Mesothelial cell of epicardium (in vitro differentiated cells): ENCODE measurements around the gene FLNB. TPM values are rescaled to one million over a fixed set of nuclear protein-coding genes. Genes with fewer than 3 reads are reported as not detected.

Experiments used
- DNase-seq, 2 experiments: peaks; one replicate each; pipeline ENCODE4 v3.0.0; 2021; ENCODE audit warnings: low spot score in 2 of 2; ENCODE audit not compliant: unreplicated experiment in 2 of 2
- H3K27ac Mint-ChIP-seq: 2 replicates; pipeline ENCODE4 v1.8.0; 2021; ENCODE audit warnings: mixed read lengths
- H3K27me3 Mint-ChIP-seq: 2 replicates; pipeline ENCODE4 v1.8.0; 2021; ENCODE audit warnings: low read depth, mixed read lengths
- H3K36me3 Mint-ChIP-seq: 2 replicates; pipeline ENCODE4 v1.8.0; 2021; ENCODE audit warnings: mixed read lengths
- H3K4me1 Mint-ChIP-seq: 2 replicates; pipeline ENCODE4 v1.8.0; 2021; ENCODE audit warnings: mixed read lengths
- H3K4me3 Mint-ChIP-seq: 2 replicates; pipeline ENCODE4 v1.8.0; 2021; ENCODE audit warnings: mild to moderate bottlenecking, moderate library complexity, mixed read lengths
- H3K9me3 Mint-ChIP-seq: 2 replicates; pipeline ENCODE4 v1.8.0; 2021; ENCODE audit warnings: mixed read lengths
- total RNA-seq: library from RNA; stranded (reverse); gene quantifications from 3 replicates; pipeline ENCODE4 v1.2.1, GENCODE V29; 2021
- TF ChIP-seq, protein P1 (sequence below): fragments of 200-600 bp; sonication (generic); IDR thresholded peaks from one replicate; pipeline ENCODE4 v1.5.0; 2021; ENCODE audit warnings: antibody characterized with exemption; ENCODE audit not compliant: unreplicated experiment

The FLNB gene
- total RNA-seq, 1 donor from 2014 or later = 190 TPM

- no peaks in the 10 kb centered on the region for H3K4me1 Mint-ChIP-seq
- no peak overlapping the region for H3K27ac Mint-ChIP-seq
- peaks cover 5% of the 10 kb centered on the region for H3K27me3 Mint-ChIP-seq
- TF ChIP-seq, protein P1, sequence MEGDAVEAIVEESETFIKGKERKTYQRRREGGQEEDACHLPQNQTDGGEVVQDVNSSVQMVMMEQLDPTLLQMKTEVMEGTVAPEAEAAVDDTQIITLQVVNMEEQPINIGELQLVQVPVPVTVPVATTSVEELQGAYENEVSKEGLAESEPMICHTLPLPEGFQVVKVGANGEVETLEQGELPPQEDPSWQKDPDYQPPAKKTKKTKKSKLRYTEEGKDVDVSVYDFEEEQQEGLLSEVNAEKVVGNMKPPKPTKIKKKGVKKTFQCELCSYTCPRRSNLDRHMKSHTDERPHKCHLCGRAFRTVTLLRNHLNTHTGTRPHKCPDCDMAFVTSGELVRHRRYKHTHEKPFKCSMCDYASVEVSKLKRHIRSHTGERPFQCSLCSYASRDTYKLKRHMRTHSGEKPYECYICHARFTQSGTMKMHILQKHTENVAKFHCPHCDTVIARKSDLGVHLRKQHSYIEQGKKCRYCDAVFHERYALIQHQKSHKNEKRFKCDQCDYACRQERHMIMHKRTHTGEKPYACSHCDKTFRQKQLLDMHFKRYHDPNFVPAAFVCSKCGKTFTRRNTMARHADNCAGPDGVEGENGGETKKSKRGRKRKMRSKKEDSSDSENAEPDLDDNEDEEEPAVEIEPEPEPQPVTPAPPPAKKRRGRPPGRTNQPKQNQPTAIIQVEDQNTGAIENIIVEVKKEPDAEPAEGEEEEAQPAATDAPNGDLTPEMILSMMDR = no peak
- DNase-seq = no peak
- H3K9me3 Mint-ChIP-seq = no peaks in the 10 kb centered on the region
- H3K36me3 Mint-ChIP-seq = no peaks in the 10 kb centered on the region
- no peak overlapping the region for H3K4me3 Mint-ChIP-seq
Measured at GRCh38 chr3:58204720-58205119, 196.5 kb downstream of the FLNB start.

DNA sequence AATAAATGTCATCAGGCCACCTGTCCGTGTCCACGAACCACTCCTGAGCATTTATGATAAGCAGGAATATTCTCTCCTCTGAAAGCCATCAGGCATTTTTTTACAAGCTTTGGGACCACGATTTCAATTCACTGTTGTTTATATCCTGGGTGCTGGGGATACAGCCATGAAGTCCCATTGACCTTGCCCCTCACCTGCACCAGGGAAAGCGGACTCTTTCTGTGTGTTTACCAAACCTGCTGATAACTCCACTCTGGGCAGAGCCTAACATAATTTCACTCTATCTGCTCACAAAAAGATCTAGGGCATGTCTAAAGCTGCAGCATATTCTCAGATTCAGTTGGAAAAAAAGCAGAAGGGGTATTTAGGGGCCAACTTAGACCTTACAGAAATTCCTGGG is 197.8 kb downstream of the FLNB start:
- Mint-ChIP-seq H3K4me1 (no peaks in the 10 kb centered on the region), H3K27me3 (peaks cover 9% of the 10 kb centered on the region), H3K4me3 (no peak overlapping the region), H3K9me3 (no peaks in the 10 kb centered on the region), H3K27ac (no peak overlapping the region), H3K36me3 (no peaks in the 10 kb centered on the region)
- DNase-seq = no peak
- TF ChIP-seq, protein P1 = no peak

DNA sequence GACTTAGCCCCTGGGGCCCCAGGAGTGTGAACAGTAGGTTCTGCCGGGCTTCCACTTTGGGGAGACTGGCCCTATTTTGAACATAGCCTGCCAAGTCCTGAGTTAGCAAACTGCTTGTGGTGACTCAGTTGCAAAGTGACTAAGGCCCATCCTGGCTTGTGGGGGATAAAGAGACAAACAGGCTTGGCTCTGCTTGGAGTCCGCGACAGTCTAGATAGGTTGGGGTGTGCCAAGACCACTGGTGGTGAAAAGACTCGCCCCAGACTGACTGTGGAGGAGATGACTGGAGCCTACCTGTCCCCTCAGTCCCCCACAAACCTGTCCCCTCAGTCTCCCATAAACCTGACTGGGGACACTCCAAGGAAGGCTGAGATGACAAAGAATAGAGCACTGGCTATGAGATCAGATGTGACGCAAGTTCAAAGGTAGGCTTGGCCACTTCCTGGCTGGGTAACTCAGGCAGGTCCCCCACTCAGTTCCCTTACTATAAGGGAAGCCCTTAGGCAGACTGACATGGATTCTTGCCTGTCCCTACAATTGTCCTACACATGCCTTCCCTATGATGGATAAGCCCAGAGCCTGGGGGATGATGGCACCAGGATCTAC is 198.3 kb downstream of the FLNB start:
- no peaks in the 10 kb centered on the region for H3K36me3 Mint-ChIP-seq
- H3K27me3 Mint-ChIP-seq = peaks cover 13% of the 10 kb centered on the region
- no peak overlapping the region for H3K4me3 Mint-ChIP-seq
- no peaks in the 10 kb centered on the region for H3K9me3 Mint-ChIP-seq
- no peak overlapping the region for H3K27ac Mint-ChIP-seq
- no peak for DNase-seq
- H3K4me1 Mint-ChIP-seq = no peaks in the 10 kb centered on the region
- TF ChIP-seq, protein P1 = no peak

DNA sequence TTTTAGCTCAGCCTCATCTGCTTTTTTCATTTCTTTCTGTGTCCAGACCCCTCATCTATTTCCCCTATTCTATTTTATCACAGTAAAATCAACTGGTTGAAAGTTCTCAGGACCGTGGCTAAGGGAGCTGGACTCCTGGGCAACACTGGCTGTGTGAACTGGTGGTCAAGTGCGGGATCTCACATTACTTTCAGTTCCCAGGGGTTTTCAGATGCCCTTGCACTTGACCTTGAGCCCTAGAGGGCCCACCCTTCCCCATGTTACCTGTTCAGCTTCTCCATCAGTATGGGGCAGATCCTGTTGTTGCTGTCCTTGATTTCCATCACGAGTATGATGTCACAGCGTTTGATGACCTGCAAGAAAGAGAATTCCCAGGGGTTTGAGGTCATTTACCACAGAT is 199.7 kb downstream of the FLNB start:
- Mint-ChIP-seq H3K9me3 (no peaks in the 10 kb centered on the region), H3K4me3 (no peak overlapping the region), H3K36me3 (no peaks in the 10 kb centered on the region), H3K27me3 (peaks cover 15% of the 10 kb centered on the region), H3K27ac (no peak overlapping the region), H3K4me1 (no peaks in the 10 kb centered on the region)
- no peak for DNase-seq
- TF ChIP-seq, protein P1 = no peak

DNA sequence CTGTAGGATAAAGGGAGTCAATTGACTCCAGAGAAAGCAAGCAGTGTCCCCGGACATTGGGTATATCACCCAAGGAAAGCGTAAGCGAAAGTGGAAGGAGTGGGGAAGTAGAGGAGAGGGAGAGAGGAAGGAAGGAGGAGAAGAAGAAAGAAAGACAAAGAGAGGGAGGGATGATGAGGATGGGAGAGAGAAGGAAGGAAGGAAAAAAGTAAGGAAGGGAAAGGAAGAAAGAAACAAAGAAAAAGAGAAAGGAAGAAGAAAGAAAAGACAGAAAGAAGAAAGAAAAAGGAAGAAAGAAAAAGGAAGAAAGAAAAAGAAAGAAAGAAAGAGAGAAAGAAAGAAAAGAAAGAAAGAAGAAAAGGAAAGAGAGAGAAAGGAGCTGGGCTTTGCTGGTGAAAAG is 201.7 kb downstream of the FLNB start:
- Mint-ChIP-seq H3K4me3 (no peak overlapping the region), H3K4me1 (no peaks in the 10 kb centered on the region), H3K9me3 (no peaks in the 10 kb centered on the region), H3K36me3 (no peaks in the 10 kb centered on the region), H3K27me3 (peaks cover 27% of the 10 kb centered on the region), H3K27ac (no peak overlapping the region)
- DNase-seq = no peak
- TF ChIP-seq, protein P1 = no peak
